GM23338 (cell line): ENCODE results near the gene PALLD. TPM values are rescaled to one million over a fixed set of nuclear protein-coding genes. Genes with fewer than 3 reads are reported as not detected.

ENCODE experiments used
- ATAC-seq: fragments of 200-7000 bp; cut with Tn5 transposase; 3 replicates; pipeline ENCODE4 v1.9.1; 2020
- DNase-seq: peaks from one replicate; pipeline ENCODE4 v3.0.0-alpha.2; 2015; ENCODE audit warnings: low spot score
- H2AFZ ChIP-seq: fragments of 200-600 bp; sonication (generic); 2 replicates; pipeline ENCODE4 v1.8.0; 2016; ENCODE audit warnings: antibody characterized with exemption, mild to moderate bottlenecking, moderate library complexity
- H3F3A ChIP-seq: fragments of 200-600 bp; sonication (generic); replicated peaks from 2 replicates; pipeline ENCODE4 v1.8.0; 2017; ENCODE audit warnings: antibody characterized with exemption, mixed run types, low read depth
- H3K27ac ChIP-seq: fragments of 200-600 bp; sonication (generic); 2 replicates; pipeline ENCODE4 v1.6.1; 2016; ENCODE audit warnings: low read depth
- H3K27me3 ChIP-seq: fragments of 200-600 bp; sonication (generic); 2 replicates; pipeline ENCODE4 v1.8.0; 2016; ENCODE audit warnings: mild to moderate bottlenecking, mixed run types, moderate library complexity; ENCODE audit not compliant: insufficient read depth
- H3K36me3 ChIP-seq: fragments of 200-600 bp; sonication (generic); 2 replicates; pipeline ENCODE4 v1.8.0; 2016; ENCODE audit warnings: mild to moderate bottlenecking; ENCODE audit not compliant: insufficient read depth
- H3K4me1 ChIP-seq: fragments of 200-600 bp; sonication (generic); 2 replicates; pipeline ENCODE4 v1.8.0; 2016; ENCODE audit warnings: mild to moderate bottlenecking, moderate library complexity; ENCODE audit not compliant: insufficient read depth
- H3K4me2 ChIP-seq: fragments of 200-600 bp; sonication (generic); 2 replicates; pipeline ENCODE4 v1.7.1; 2017; ENCODE audit warnings: mixed run types
- H3K4me3 ChIP-seq: fragments of 200-600 bp; sonication (generic); 2 replicates; pipeline ENCODE4 v1.6.1; 2016; ENCODE audit warnings: mixed run types
- H3K79me2 ChIP-seq: fragments of 200-600 bp; sonication (generic); replicated peaks from 2 replicates; pipeline ENCODE4 v1.8.0; 2017; ENCODE audit warnings: mild to moderate bottlenecking; ENCODE audit not compliant: insufficient read depth
- H3K9me2 ChIP-seq: fragments of 200-600 bp; sonication (generic); 2 replicates; pipeline ENCODE4 v1.8.0; 2017; ENCODE audit not compliant: insufficient read depth
- H4K20me1 ChIP-seq: fragments of 200-600 bp; sonication (generic); replicated peaks from 2 replicates; pipeline ENCODE4 v1.8.0; 2017; ENCODE audit warnings: mild to moderate bottlenecking; ENCODE audit not compliant: insufficient read depth
- H3K27ac Mint-ChIP-seq: 2 replicates; pipeline ENCODE4 v1.8.0; 2020; ENCODE audit warnings: inconsistent platforms, mild to moderate bottlenecking, moderate library complexity, mixed read lengths
- H3K27me3 Mint-ChIP-seq: 3 replicates; pipeline ENCODE4 v1.8.0; 2022; ENCODE audit warnings: low read depth, mild to moderate bottlenecking, moderate library complexity, mixed read lengths, inconsistent platforms; ENCODE audit not compliant: insufficient read depth, poor library complexity
- H3K36me3 Mint-ChIP-seq: 3 replicates; pipeline ENCODE4 v1.8.0; 2021; ENCODE audit warnings: low read depth, mild to moderate bottlenecking, inconsistent platforms, moderate library complexity, mixed read lengths
- H3K4me1 Mint-ChIP-seq: 3 replicates; pipeline ENCODE4 v1.8.0; 2020; ENCODE audit warnings: mild to moderate bottlenecking, inconsistent platforms, mixed read lengths
- H3K4me3 Mint-ChIP-seq: 3 replicates; pipeline ENCODE4 v1.8.0; 2021; ENCODE audit warnings: moderate library complexity, mild to moderate bottlenecking, inconsistent platforms, mixed read lengths
- H3K9me3 Mint-ChIP-seq: 3 replicates; pipeline ENCODE4 v1.8.0; 2020; ENCODE audit warnings: moderate library complexity, mild to moderate bottlenecking, inconsistent platforms, mixed read lengths
- EZH2 ChIP-seq: fragments of 200-600 bp; sonication (generic); IDR thresholded peaks from one replicate; pipeline ENCODE4 v1.8.0; 2017; ENCODE audit warnings: antibody characterized with exemption, mild to moderate bottlenecking, low read depth; ENCODE audit not compliant: unreplicated experiment
- EZH2phosphoT487 ChIP-seq: fragments of 200-600 bp; sonication (generic); IDR thresholded peaks from one replicate; pipeline ENCODE4 v1.8.1; 2018; ENCODE audit warnings: antibody characterized with exemption; ENCODE audit not compliant: unreplicated experiment
- JUNB ChIP-seq: IDR thresholded peaks from one replicate; pipeline ENCODE4 v1.6.1; 2016; ENCODE audit warnings: antibody characterized with exemption; ENCODE audit not compliant: unreplicated experiment
- NANOG ChIP-seq: IDR thresholded peaks from 2 replicates; pipeline ENCODE4 v1.6.1; 2016; ENCODE audit warnings: antibody characterized with exemption, borderline replicate concordance
- ZNF114 ChIP-seq: fragments of 250-450 bp; sonication (Bioruptor Pico); IDR thresholded peaks from 2 replicates; pipeline ENCODE4 v1.5.0; 2020; ENCODE audit warnings: mild to moderate bottlenecking, moderate library complexity
- polyA plus RNA-seq: library from polyadenylated mRNA; unstranded; fragments of >200 nt; fragmentation: Nextera tagmentation; extraction: Ambion mirVana; gene quantifications from 2 replicates; pipeline ENCODE4 v1.2.1, GENCODE V29; 2016
- total RNA-seq: library from RNA; depleted of rRNA; stranded (reverse); fragments of >200 nt; shearing (Covaris generic); gene quantifications from 2 replicates; pipeline ENCODE4 v1.2.3, GENCODE V29; 2014
- TF ChIP-seq, protein P1 (sequence below): IDR thresholded peaks from one replicate; pipeline ENCODE4 v1.6.1; 2018; ENCODE audit warnings: antibody characterized with exemption; ENCODE audit not compliant: unreplicated experiment
- TF ChIP-seq, protein P2 (sequence below), 2 experiments: fragments of 200-600 bp in 1 of 2; sonication (generic) in 1 of 2; conservative IDR thresholded peaks; 2 replicates each; pipeline versions ENCODE4 v1.5.1 to v1.6.1; 2016 to 2017; ENCODE audit warnings: antibody characterized with exemption in 2 of 2, low read depth in 2 of 2, mild to moderate bottlenecking in 2 of 2, moderate library complexity in 1 of 2
- TF ChIP-seq, protein P3 (sequence below): fragments of 250-450 bp; sonication (Bioruptor Pico); IDR thresholded peaks from 2 replicates; pipeline ENCODE4 v1.5.0; 2020; ENCODE audit warnings: mild to moderate bottlenecking, moderate library complexity

The PALLD gene
- total and polyA plus RNA-seq, 2 experiments from 2014 or later, result 13.1 to 30.2 TPM

- Mint-ChIP-seq H3K27me3 (peaks cover 2% of the 10 kb centered on the region), H3K9me3 (no peaks in the 10 kb centered on the region), H3K4me1 (peaks cover 4% of the 10 kb centered on the region), H3K27ac (no peak overlapping the region), H3K4me3 (no peak overlapping the region), H3K36me3 (no peaks in the 10 kb centered on the region)
- TF ChIP-seq EZH2 (no peak), EZH2phosphoT487 (no peak), NANOG (no peak), JUNB (no peak), ZNF114 (CRISPR knock-in tag) (no peak)
- TF ChIP-seq, protein P1, sequence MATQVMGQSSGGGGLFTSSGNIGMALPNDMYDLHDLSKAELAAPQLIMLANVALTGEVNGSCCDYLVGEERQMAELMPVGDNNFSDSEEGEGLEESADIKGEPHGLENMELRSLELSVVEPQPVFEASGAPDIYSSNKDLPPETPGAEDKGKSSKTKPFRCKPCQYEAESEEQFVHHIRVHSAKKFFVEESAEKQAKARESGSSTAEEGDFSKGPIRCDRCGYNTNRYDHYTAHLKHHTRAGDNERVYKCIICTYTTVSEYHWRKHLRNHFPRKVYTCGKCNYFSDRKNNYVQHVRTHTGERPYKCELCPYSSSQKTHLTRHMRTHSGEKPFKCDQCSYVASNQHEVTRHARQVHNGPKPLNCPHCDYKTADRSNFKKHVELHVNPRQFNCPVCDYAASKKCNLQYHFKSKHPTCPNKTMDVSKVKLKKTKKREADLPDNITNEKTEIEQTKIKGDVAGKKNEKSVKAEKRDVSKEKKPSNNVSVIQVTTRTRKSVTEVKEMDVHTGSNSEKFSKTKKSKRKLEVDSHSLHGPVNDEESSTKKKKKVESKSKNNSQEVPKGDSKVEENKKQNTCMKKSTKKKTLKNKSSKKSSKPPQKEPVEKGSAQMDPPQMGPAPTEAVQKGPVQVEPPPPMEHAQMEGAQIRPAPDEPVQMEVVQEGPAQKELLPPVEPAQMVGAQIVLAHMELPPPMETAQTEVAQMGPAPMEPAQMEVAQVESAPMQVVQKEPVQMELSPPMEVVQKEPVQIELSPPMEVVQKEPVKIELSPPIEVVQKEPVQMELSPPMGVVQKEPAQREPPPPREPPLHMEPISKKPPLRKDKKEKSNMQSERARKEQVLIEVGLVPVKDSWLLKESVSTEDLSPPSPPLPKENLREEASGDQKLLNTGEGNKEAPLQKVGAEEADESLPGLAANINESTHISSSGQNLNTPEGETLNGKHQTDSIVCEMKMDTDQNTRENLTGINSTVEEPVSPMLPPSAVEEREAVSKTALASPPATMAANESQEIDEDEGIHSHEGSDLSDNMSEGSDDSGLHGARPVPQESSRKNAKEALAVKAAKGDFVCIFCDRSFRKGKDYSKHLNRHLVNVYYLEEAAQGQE, result no peak
- TF ChIP-seq, protein P2, sequence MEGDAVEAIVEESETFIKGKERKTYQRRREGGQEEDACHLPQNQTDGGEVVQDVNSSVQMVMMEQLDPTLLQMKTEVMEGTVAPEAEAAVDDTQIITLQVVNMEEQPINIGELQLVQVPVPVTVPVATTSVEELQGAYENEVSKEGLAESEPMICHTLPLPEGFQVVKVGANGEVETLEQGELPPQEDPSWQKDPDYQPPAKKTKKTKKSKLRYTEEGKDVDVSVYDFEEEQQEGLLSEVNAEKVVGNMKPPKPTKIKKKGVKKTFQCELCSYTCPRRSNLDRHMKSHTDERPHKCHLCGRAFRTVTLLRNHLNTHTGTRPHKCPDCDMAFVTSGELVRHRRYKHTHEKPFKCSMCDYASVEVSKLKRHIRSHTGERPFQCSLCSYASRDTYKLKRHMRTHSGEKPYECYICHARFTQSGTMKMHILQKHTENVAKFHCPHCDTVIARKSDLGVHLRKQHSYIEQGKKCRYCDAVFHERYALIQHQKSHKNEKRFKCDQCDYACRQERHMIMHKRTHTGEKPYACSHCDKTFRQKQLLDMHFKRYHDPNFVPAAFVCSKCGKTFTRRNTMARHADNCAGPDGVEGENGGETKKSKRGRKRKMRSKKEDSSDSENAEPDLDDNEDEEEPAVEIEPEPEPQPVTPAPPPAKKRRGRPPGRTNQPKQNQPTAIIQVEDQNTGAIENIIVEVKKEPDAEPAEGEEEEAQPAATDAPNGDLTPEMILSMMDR (conservative IDR thresholded peaks at IDR 0.05; ENCODE audit: low read depth in 2 of 2), result no peak
- no peak for DNase-seq
- no peaks in the 10 kb centered on the region for H3K79me2 ChIP-seq
- no peaks in the 10 kb centered on the region for H3F3A ChIP-seq
- H3K4me3 ChIP-seq, result no peak overlapping the region
- no peak overlapping the region for H3K4me2 ChIP-seq
- no peaks in the 10 kb centered on the region for H4K20me1 ChIP-seq
- no peaks in the 10 kb centered on the region for H3K27me3 ChIP-seq
- no peak overlapping the region for H2AFZ ChIP-seq
- H3K9me2 ChIP-seq, result no peaks in the 10 kb centered on the region
- H3K27ac ChIP-seq, result no peak overlapping the region
- H3K36me3 ChIP-seq, result no peaks in the 10 kb centered on the region
- ATAC-seq, result no peak
- H3K4me1 ChIP-seq, result no peaks in the 10 kb centered on the region
Observed at GRCh38 chr4:168639914-168640313, 143.1 kb downstream of the PALLD start.

GRCh38 chr4:168641811-168642140, 144.9 kb downstream of the PALLD start:
- Histone ChIP-seq H3F3A (no peaks in the 10 kb centered on the region), H4K20me1 (no peaks in the 10 kb centered on the region), H2AFZ (no peak overlapping the region), H3K4me1 (no peaks in the 10 kb centered on the region), H3K79me2 (no peaks in the 10 kb centered on the region), H3K4me3 (no peak overlapping the region), H3K27ac (no peak overlapping the region), H3K36me3 (no peaks in the 10 kb centered on the region), H3K27me3 (no peaks in the 10 kb centered on the region), H3K4me2 (no peak overlapping the region), H3K9me2 (no peaks in the 10 kb centered on the region)
- no peak overlapping the region for H3K4me3 Mint-ChIP-seq
- DNase-seq (no peak), ATAC-seq (no peak)
- H3K27me3 Mint-ChIP-seq, result peaks cover 2% of the 10 kb centered on the region
- H3K36me3 Mint-ChIP-seq, result no peaks in the 10 kb centered on the region
- no peak overlapping the region; the same call in 1 of the 2 replicates for H3K27ac Mint-ChIP-seq
- no peaks in the 10 kb centered on the region for H3K9me3 Mint-ChIP-seq
- H3K4me1 Mint-ChIP-seq, result peaks cover 4% of the 10 kb centered on the region
- TF ChIP-seq, protein P3, sequence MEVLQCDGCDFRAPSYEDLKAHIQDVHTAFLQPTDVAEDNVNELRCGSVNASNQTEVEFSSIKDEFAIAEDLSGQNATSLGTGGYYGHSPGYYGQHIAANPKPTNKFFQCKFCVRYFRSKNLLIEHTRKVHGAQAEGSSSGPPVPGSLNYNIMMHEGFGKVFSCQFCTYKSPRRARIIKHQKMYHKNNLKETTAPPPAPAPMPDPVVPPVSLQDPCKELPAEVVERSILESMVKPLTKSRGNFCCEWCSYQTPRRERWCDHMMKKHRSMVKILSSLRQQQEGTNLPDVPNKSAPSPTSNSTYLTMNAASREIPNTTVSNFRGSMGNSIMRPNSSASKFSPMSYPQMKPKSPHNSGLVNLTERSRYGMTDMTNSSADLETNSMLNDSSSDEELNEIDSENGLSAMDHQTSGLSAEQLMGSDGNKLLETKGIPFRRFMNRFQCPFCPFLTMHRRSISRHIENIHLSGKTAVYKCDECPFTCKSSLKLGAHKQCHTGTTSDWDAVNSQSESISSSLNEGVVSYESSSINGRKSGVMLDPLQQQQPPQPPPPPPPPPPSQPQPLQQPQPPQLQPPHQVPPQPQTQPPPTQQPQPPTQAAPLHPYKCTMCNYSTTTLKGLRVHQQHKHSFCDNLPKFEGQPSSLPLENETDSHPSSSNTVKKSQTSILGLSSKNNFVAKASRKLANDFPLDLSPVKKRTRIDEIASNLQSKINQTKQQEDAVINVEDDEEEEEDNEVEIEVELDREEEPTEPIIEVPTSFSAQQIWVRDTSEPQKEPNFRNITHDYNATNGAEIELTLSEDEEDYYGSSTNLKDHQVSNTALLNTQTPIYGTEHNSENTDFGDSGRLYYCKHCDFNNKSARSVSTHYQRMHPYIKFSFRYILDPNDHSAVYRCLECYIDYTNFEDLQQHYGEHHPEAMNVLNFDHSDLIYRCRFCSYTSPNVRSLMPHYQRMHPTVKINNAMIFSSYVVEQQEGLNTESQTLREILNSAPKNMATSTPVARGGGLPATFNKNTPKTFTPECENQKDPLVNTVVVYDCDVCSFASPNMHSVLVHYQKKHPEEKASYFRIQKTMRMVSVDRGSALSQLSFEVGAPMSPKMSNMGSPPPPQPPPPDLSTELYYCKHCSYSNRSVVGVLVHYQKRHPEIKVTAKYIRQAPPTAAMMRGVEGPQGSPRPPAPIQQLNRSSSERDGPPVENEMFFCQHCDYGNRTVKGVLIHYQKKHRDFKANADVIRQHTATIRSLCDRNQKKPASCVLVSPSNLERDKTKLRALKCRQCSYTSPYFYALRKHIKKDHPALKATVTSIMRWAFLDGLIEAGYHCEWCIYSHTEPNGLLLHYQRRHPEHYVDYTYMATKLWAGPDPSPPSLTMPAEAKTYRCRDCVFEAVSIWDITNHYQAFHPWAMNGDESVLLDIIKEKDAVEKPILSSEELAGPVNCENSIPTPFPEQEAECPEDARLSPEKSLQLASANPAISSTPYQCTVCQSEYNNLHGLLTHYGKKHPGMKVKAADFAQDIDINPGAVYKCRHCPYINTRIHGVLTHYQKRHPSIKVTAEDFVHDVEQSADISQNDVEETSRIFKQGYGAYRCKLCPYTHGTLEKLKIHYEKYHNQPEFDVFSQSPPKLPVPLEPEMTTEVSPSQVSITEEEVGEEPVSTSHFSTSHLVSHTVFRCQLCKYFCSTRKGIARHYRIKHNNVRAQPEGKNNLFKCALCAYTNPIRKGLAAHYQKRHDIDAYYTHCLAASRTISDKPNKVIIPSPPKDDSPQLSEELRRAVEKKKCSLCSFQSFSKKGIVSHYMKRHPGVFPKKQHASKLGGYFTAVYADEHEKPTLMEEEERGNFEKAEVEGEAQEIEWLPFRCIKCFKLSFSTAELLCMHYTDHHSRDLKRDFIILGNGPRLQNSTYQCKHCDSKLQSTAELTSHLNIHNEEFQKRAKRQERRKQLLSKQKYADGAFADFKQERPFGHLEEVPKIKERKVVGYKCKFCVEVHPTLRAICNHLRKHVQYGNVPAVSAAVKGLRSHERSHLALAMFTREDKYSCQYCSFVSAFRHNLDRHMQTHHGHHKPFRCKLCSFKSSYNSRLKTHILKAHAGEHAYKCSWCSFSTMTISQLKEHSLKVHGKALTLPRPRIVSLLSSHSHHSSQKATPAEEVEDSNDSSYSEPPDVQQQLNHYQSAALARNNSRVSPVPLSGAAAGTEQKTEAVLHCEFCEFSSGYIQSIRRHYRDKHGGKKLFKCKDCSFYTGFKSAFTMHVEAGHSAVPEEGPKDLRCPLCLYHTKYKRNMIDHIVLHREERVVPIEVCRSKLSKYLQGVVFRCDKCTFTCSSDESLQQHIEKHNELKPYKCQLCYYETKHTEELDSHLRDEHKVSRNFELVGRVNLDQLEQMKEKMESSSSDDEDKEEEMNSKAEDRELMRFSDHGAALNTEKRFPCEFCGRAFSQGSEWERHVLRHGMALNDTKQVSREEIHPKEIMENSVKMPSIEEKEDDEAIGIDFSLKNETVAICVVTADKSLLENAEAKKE, result no peak
- no peak for TF ChIP-seq EZH2phosphoT487
